ENCODE data around the gene GDF15.

- no peak for TF ChIP-seq EZH2phosphoT487 (IDR thresholded peaks at IDR 0.05; ENCODE audit: insufficient read depth, low read depth)
- TF ChIP-seq EZH2 (IDR thresholded peaks at IDR 0.05; ENCODE audit: insufficient read depth, poor library complexity, severe bottlenecking): no peak
Observed at GRCh38 chr19:18340990-18341868, 44.7 kb upstream of the GDF15 start.

Data from GM23248 (cell line).